DND-41 (cell line): Measurements from ENCODE around the gene DENND5B.

Experiments
- EZH2 ChIP-seq: IDR thresholded peaks from 3 replicates; pipeline ENCODE4 v1.6.1; 2012; ENCODE audit warnings: borderline replicate concordance, low read depth, mild to moderate bottlenecking, moderate library complexity, low read length, inconsistent platforms; ENCODE audit not compliant: severe bottlenecking
- TF ChIP-seq, protein P1 (sequence below): IDR thresholded peaks from 2 replicates; pipeline ENCODE4 v1.5.1; 2012; ENCODE audit warnings: borderline replicate concordance, low read length, moderate library complexity, mild to moderate bottlenecking; ENCODE audit not compliant: poor library complexity, severe bottlenecking; ENCODE audit errors: extremely low read depth

DNA sequence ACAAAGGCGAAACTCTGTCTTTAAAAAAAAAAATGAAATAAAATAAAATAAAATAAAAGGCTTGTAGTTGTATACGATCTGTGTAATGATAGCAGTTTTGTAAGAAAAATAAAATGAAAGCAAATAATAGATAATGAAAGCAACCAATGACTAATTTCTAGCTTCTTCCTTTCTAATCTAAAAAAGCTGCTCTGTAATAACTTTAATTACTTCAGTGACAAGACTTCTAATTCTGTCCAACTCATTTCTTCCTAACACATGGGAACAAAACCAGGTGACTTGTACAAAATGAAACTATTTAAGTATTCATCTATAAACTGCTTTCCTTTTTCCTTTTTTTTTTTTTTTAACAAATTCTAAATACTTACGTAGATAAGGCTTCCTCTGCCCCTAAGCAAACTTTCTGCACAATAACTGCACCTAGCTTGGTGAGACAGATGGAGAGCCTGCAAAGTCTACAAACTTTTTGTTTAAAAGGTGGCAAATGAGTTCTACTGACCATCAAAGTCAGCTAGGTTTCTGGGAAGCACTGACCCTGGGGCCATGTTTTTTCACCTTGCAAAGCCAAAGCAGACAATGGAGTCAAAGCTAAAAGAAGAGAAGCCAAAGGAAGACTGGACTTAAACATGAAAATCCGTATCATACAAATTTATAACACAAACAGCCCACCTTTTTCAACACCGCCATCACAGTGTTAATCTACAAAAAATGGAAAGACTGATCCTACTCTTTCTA is 28.2 kb downstream of the DENND5B start:
- TF ChIP-seq EZH2, result no peak
- TF ChIP-seq, protein P1, sequence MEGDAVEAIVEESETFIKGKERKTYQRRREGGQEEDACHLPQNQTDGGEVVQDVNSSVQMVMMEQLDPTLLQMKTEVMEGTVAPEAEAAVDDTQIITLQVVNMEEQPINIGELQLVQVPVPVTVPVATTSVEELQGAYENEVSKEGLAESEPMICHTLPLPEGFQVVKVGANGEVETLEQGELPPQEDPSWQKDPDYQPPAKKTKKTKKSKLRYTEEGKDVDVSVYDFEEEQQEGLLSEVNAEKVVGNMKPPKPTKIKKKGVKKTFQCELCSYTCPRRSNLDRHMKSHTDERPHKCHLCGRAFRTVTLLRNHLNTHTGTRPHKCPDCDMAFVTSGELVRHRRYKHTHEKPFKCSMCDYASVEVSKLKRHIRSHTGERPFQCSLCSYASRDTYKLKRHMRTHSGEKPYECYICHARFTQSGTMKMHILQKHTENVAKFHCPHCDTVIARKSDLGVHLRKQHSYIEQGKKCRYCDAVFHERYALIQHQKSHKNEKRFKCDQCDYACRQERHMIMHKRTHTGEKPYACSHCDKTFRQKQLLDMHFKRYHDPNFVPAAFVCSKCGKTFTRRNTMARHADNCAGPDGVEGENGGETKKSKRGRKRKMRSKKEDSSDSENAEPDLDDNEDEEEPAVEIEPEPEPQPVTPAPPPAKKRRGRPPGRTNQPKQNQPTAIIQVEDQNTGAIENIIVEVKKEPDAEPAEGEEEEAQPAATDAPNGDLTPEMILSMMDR, result no peak
